Middle frontal gyrus (tissue), 1 donor: ENCODE measurements around the gene HOXC9.

Experiments
- DNase-seq: peaks from one replicate; pipeline ENCODE4 v3.0.0-alpha.2; 2015; ENCODE audit warnings: low spot score; ENCODE audit errors: extremely low spot score

HOXC9 gene

DNA sequence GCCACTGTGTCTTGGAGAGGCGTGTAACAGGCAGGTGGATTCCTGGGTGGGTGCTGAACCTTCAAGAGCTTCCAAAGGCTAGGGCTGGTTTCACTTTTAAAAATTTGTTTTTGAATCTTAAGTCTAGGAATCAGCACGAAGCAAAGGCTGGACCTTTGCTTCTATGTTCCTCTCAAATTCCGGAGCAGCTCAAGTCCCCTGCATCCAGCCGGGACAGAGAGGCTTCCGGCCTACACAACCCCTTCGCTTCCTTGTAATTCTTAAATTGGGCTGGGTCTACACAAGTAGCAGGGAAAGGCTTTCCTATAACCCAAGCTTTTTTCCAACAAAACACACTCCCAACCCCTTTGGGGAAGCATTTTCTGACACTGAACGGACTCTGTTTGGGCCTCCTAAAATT, 37.0 kb upstream of the HOXC9 start:
- DNase-seq, result no peak

DNA sequence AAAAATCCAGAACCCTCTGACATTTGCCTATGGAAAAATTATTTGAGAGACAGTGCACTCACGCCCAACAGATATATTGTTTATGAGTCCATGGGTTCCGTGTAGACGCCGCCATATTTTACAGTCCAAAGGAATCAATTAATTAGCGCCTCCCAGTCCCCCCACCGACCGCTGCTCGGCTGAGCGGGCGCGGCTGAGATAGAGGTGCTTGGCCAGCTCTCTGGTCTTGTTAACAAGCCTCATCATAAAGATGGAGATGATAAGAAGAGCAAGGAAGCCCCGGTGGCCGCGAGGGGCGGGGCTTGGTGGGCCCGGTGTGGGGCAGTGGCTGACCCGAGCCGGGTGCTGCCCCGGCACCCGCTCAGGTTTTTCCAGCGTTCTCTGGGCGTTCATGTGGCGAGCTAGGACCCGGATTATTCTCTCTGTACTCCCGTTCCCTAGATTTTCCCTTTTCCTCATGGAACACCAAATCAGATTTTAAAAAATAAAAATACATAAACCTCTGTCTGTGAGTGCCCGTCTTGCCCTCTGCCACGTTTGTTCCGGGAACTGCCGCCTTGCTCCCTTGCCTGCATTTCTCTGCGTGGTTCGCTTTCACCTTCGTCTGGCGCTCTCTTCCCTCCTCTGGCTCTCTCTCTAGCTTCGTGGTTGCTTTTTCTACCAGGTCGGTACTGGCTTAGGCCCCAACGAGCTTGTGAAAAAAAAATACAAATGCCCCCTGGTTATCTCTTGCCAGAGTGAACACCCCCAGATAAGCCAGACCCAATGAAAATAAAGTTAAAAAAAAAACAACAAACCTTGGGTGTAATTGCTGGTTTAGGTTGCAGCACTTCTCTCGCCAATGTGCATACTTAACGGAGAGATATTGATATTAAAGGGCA, 36.3 kb upstream of the HOXC9 start:
- no peak for DNase-seq

DNA sequence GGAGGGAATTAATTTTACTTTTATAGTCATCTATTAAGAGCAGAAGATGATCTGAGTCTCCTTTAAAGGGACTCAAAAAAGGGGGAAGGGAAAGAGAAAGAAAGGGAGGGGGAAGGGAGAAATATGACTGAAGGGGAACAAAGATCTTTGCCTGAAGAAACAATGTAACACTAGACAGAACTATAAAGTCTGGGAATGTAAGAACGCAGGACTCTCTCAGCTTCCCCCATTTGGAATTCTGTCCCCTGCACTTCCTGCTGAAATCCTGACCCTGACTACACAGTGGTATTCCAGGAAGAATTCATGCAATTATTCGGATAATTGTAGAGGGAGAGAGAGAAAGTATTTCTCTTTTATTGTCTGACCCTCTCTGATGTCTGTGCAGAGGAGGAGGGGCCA, 35.6 kb upstream of the HOXC9 start:
- DNase-seq, result no peak

DNA sequence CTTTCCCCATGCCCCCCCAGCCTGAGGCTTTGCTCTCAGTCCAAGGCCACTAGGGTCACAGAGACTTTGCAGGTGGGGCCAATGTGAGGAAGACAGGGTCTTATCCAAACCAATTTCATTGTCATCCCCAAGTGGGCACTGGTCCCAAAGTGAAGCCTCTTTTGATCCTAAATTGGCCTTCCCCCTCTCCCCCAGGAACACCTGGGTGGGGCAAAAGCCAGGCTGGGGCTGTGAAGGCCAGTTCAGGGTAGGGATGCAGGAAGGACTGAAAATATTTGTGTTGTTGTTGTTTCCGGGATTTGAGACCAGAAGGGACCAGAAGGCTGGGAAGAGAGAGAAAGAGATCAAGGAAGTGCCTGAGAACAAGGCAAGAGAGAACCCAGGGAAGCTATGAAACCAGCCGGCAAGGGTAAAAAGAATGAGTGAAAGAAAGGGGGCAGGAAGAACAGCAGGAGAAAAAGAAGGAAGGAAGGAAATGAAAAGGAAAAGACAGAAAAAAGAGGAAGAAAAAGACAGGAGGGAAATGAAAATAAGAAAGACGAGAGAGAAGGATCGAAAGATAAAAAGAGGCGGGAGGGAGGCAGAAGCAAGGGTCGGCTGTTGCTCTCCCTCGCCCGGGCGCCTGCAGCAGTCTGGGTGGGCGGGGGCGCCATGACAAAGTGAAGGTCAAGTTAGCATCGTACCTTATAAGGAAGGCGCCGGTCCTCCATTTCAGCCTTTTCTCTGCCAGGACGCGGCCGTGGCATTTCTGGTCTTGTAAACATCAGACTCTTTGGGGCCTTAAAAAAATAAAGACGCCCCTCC, 34.5 kb upstream of the HOXC9 start:
- no peak for DNase-seq

DNA sequence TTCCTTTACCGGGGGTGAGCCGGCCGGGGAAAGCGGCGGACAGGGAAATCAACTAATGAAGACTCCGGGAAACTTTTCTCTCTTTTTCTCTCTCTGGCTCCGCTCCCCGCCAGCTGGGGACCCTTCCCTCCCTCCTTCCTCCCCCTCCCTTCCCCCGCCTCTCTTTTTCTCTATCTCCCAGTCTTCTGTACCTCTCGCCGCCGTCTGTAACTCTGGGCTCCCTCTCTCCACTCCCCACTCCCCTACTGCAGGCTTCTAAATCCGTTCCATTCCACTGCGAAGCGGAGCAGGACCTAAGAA, 33.9 kb upstream of the HOXC9 start:
- DNase-seq, result no peak

DNA sequence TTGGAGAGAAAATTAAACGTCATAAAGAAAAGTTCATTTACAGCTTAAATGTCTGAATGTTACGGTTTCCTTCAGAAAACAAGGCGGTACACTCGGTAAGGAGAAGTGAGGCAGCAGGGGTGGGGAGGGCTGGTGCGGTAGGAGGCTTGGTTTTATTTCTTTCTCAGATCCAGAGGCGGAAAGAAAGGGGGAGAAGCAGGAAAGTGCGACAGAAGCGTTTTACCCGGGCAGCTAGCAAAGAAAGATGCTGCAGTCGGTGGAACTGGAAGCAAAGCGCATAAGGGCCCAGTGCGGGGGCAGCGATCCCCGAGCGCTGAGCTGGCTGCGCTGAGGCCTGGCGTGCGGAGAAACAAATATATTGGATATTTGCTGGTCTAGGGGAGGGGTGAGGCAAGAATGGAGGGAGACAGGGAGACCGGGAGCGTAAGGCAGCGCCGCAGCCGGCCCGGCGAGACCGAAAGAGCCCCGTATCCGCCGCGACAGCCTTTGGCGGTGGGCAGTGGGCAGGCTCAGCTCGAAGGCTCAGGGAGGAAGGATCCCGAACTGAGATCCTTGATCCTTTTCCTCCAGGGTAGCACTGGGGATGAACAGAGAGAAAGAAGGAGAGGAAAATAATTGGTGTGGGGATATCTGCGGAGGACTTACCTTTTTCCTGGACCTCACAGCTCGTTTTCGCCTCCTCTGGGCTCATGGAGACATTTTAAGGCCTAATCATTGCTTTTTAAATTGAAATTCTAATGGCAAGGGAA, 33.4 kb upstream of the HOXC9 start:
- no peak for DNase-seq

DNA sequence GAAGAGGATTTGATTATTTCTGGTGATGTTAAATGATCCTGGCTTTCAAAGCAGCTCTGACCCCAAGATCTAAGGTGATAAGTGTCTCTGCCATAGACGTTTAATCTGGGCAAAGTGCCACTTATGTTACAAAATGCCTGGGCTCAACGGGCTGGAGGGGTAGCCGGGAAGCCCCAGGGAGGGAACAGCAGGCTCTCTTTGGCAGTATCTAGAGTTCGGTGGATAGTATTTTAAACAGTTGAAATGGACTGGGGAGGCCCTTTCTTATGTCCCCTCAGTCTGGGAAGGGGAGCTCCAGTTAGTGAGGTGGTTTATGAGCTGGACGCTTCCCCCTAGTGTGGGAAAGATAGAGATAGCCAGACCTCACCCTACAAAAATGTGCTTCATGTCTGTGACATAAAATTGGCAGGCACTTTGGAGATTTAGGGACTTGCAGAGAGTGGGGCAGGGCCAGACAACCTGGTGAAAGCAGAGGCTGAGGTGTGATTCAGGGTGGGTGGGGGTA, 32.5 kb upstream of the HOXC9 start:
- DNase-seq, result no peak

DNA sequence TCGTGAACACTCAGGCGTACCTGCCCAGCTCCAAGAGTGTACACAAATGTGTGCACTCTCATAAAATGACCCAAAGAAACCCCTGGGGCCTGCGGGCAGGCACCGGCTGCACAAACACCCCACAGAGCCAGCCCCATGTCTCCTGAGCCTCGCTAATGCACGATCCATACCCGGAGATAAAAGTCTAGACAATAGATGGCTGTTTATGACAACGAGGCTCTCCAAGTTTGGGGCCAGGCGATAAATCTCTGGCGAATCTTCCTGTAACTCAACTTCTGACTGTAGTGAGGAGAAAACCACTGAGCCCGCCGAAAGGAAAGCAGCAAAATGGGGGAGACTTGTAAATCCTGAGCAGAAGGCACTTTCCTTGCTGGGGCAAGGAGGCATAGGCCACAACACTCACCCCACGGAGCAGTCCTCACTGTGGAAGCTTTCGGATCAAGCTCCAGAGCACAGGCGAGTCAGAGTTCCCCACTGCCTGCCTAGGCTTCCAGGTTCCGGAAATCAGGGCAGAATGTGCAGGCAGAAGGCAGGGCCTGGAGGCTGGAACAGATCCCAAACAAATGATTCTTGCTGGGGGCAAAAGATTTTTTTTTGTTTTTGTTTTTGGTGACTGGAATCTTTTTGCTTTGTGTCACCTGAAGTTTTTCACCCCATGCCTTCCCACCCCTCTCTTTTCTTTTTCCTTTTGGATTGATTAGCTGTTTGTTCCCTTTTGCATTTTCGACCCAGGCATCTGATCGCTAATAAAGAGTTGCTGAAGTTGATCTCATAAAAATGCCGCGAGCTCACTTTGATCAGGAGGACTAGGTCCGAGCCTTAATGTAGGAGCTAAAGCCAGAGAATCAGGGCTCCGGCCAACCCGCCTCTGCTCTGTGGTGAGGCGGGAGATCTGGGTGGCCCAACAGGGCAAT, 31.5 kb upstream of the HOXC9 start:
- DNase-seq, result no peak

DNA sequence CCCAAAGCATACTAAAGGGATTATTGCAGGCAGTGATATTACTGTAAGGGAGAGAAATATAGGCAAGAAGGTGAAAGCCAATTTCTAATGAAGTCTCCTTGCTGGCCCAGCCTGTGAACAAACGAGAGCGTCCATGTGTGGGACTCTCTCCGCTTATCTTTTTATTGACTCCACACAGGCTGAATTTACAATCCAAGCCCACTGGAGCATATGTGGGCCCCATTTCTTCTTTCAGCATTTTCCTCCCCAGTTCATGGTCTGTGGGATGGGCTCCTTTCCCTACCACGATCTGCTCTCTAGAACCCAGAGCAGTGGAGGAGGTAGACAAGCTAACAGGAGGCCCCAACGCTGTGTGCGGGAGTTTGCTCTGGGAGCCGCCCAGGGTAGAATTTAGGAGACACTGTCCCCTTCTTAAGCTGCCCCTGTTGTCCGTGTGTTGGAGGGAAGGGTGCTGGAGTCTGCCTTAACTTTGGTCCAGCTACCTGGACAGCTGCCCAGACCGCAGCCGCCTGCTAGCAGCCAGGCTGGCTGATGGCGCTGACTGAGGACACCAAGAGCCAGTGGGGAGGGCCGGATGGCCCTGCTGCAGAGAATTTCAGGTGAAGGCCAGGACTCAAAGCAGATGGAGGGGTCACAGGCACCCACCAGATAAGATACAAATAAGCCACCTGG, 30.2 kb upstream of the HOXC9 start:
- DNase-seq, result no peak

DNA sequence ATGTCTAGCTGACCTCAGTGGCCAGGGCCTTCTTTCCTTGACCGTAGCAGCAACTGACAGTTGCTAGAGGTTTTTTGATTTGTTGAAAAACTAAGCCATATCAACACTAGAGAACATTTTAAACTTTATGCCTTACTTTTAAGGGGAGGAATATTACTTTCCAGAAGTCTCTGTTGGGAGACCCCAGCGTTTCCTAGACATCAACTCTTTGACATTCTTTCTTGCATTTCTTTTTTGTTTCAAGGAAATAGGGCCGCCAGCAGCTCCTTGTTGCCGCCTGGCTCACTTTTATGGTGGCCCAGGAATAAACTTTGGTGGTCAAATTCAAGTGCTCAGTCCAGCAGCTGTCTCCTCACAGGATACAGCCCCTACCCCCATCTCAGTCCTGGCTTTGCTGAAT, 29.5 kb upstream of the HOXC9 start:
- no peak for DNase-seq

DNA sequence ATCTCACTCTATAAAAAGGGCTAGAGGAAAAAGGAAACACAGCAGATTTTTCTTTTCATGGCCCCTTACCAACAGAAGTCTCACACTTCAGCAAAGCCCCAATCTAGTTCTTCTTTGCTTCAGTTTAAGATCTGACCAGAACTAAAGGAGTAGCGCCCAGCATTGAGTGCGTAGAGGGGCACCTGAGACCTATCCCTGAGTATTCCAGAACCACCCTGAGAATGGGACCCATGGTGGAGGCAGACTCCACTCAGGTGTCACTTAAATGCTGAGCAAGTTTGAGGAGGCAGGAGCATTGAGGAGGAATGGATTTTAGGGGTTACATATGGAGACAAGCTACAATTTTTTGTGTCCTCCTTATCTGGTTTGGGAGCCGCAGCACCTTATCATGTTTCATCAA, 28.8 kb upstream of the HOXC9 start:
- DNase-seq, result no peak

DNA sequence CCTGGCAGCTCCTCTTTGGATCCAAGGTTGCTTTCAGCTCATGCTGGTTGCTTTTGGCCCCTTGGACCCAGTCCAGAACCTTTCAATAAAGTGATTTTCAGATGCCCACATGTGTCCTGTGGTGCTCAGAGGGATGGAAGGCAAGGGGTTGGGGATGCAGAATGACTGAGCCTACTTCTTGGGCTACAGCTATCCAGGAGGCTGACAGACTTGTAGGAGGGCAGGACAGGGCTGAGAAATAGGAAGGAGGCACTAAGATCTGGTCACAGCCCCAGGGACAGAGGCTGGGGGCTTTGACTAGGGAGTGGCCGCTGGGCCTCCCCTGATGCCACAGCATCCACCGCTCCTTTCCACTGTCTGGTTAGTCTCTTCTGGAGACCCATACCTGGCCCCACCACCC, 28.3 kb upstream of the HOXC9 start:
- no peak for DNase-seq

DNA sequence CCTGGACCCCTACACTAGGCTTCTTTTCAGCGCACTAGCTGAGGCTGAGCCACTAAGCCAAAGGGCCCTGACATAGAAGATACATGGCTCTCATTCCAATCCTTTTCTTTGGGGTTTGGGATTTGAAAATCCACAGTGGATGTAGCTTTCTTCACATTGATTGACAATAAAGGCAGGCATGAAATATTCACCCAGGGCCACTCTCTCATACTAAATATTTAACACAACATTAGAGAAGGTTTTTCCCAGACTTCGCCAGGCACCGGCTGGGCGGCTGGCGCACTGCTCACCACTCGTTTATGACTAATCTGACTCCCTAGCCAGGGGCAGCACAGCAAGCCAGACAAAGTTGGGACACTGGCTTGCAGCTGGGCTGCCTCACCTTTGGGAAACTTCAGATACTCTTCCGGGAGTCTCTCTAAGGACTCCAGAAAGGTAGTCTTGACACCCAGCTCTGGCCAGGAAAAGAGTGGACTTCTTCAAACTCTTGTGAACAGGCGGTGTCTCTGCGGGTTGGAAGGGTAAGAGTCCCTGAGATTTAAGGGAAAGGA, 27.7 kb upstream of the HOXC9 start:
- DNase-seq, result no peak

DNA sequence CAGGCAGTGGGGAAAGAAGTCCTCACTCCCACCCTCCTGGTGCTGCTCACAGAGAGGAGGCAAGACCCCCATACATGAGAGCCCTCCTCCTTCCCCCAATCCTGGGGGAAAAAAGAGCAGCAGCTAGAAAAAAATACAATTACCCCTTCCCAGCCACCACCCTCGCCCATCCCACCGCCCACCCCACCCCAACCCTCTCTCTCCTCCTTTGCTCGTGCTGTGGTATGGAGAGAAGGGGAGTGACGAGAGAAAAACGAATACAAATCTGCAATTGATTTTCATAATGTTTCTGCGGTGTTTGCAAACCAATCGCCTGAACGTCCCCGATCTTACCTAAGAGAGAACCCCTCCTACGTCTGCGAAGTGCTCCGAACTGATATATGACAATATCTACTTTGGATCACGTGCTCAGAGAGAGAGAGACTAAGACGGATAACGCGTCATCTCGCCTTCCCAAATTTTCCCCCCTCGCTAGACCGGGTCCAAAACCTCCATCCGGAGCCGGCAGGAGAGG, 27.2 kb upstream of the HOXC9 start, which contains the start of gene HOXC11:
Gene HOXC11, plus strand, starts transcription at position 405 of the 514 bp plus-strand sequence. CDS start 116 bp downstream, outside the sequence.
- DNase-seq, result no peak

DNA sequence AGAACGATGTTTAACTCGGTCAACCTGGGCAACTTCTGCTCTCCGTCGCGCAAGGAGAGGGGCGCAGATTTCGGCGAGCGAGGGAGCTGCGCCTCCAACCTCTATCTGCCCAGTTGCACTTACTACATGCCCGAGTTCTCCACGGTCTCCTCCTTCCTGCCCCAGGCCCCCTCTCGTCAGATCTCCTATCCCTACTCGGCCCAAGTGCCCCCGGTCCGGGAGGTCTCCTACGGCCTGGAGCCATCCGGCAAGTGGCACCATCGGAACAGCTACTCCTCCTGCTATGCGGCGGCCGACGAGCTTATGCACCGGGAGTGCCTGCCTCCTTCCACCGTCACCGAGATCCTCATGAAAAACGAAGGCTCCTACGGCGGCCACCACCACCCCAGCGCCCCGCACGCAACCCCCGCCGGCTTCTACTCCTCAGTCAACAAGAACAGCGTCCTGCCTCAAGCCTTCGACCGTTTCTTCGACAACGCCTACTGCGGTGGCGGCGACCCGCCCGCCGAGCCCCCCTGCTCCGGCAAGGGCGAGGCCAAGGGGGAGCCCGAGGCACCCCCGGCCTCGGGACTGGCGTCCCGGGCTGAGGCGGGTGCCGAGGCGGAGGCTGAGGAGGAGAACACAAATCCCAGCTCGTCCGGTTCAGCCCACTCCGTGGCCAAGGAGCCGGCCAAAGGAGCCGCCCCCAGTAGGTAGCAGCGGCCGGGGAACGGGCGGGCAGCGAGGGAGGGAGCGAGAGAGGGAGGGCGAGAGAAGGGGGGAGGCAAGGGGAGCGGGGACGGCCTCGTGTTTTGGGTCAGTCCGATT, 26.5 kb upstream of the HOXC9 start:
- no peak for DNase-seq

DNA sequence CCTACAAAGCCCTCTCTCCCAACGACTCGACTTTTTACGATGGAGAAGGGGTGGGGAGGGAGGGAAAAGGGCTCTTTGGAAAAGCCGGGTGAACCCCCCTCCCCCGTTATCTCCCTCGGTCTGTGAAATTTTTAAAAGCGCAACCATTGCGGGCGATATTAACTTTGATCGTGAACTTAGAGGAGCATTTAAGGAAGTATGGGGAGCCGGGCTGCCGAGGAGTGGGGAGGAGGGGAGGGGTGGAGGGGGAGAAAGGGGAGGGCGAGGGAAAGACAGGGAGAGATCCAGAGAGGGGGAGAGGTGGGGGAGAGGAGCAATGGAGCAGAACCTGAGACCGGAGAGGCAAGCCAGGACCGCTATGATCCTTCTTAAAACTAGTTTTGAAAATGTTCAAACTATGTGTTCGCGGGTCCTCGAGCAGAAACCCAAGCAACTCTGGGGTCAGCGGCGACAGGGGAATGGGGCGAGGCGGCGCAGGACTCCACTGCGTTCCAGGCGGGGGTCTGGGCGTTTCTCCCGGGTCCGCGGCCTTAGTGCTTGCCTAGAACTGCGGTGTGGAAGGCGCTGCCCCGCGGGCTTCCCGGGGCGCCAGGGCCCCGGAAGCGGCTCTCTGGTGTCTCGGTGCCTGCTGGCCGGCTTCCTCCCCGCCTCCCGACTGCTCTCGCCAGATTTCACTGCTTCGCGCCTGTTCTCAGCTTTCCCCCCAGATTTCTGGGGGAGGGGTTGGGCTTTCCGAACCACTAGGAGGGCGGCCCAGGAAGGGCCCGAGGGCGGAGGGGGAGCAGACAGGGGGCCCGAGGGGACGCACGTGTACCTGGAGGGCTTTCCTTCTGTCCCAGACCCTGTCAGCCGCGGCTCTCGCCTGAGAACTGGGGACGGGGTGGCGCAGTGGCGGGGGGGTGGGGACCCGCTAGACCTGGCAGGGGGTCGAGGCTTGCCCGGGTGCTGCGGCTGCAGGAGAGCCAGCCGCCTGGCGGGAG, 25.6 kb upstream of the HOXC9 start, which contains the start of gene HOTAIR:
Gene HOTAIR, minus strand, starts transcription at position 871 of the 980 bp plus-strand sequence.
- DNase-seq, result no peak

DNA sequence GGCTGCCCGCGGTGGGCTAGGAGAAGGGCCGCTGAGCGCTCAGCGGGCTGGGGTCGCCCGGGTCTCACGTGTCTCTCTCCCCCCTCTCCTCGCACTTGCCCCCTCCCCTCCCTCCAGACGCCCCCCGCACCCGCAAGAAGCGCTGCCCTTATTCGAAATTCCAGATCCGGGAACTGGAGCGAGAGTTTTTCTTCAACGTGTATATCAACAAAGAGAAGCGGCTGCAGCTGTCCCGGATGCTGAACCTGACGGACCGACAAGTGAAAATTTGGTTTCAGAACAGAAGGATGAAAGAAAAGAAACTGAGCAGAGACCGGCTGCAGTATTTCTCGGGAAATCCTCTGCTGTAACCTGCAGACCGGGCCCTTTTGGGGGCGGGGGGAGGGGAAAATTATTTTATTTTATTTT, 24.9 kb upstream of the HOXC9 start:
- DNase-seq, result no peak
